ENCODE measurements around the gene GPATCH8. TPM values are rescaled to one million over a fixed set of nuclear protein-coding genes. Genes with fewer than 3 reads are reported as not detected.
A peak's percentile ranks its signal among the peaks of the same experiment; 100 is the strongest.

The GPATCH8 gene
- total RNA-seq, 2 donors from 2014 or later, result 25.7 to 33.9 TPM

GRCh38 chr17:44380767-44381166, 122.4 kb downstream of the GPATCH8 start:
- Histone ChIP-seq H3K4me1 (peaks cover 14% of the 10 kb centered on the region), H3K36me3 (replicated peaks in 1 of 2; ENCODE audit: insufficient read depth in 1 of 2, low read depth in 2 of 2) (no peaks in the 10 kb centered on the region), H3K4me3 (no peak overlapping the region), H3K27ac (no peak overlapping the region), H3K9me3 (no peaks in the 10 kb centered on the region), H3K27me3 (no peaks in the 10 kb centered on the region)
- ATAC-seq, result no peak
- 42 to 59% methylated on average over 5 to 9 of the region's 9 CpGs for WGBS, 2 donors
- no peak for DNase-seq
- intact Hi-C loops (cut with DNase I), result no loop called here
- TF ChIP-seq CTCF (IDR thresholded peaks at IDR 0.05) (no peak), POLR2A (IDR thresholded peaks at IDR 0.05) (no peak)

- Histone ChIP-seq H3K27ac (no peak overlapping the region), H3K4me3 (no peak overlapping the region), H3K27me3 (no peaks in the 10 kb centered on the region), H3K36me3 (replicated peaks in 1 of 2; ENCODE audit: insufficient read depth in 1 of 2, low read depth in 2 of 2) (no peaks in the 10 kb centered on the region), H3K4me1 (peaks cover 6% of the 10 kb centered on the region), H3K9me3 (no peaks in the 10 kb centered on the region)
- DNase-seq, result no peak
- ATAC-seq, result no peak
- 76% methylated on average over 10 of the region's 10 CpGs; no CpG with 5 or more reads in 1 of the 2 donors for WGBS, 2 donors
- intact Hi-C loops (cut with DNase I), result no loop called here
- TF ChIP-seq POLR2A (IDR thresholded peaks at IDR 0.05), result no peak
- TF ChIP-seq CTCF (IDR thresholded peaks at IDR 0.05), result no peak
Observed at GRCh38 chr17:44379887-44380286, 123.3 kb downstream of the GPATCH8 start.

- DNase-seq, result no peak
- H3K27ac ChIP-seq, result no peak overlapping the region
- H3K27me3 ChIP-seq, result no peaks in the 10 kb centered on the region
- no peaks in the 10 kb centered on the region for H3K36me3 ChIP-seq (replicated peaks in 1 of 2; ENCODE audit: insufficient read depth in 1 of 2, low read depth in 2 of 2)
- WGBS, 2 donors, result 82 to 84% methylated on average over 13 to 14 of the region's 14 CpGs
- TF ChIP-seq POLR2A (IDR thresholded peaks at IDR 0.05) (no peak), CTCF (IDR thresholded peaks at IDR 0.05) (no peak)
- no peak overlapping the region for H3K4me3 ChIP-seq
- H3K9me3 ChIP-seq, result no peaks in the 10 kb centered on the region
- H3K4me1 ChIP-seq, result no peaks in the 10 kb centered on the region
- ATAC-seq, result no peak
- intact Hi-C loops (cut with DNase I), result no loop called here
Observed at GRCh38 chr17:44378171-44378705, 125.0 kb downstream of the GPATCH8 start.

GRCh38 chr17:44376779-44377178, 126.4 kb downstream of the GPATCH8 start:
- intact Hi-C loops (cut with DNase I), result no loop called here
- H3K27me3 ChIP-seq, result no peaks in the 10 kb centered on the region
- TF ChIP-seq CTCF (IDR thresholded peaks at IDR 0.05) (no peak), POLR2A (IDR thresholded peaks at IDR 0.05) (no peak)
- no peak for ATAC-seq
- no peak for DNase-seq
- no peaks in the 10 kb centered on the region for H3K4me1 ChIP-seq
- WGBS, 2 donors, result 60 to 63% methylated on average over 7 to 12 of the region's 12 CpGs
- H3K4me3 ChIP-seq, result no peak overlapping the region
- H3K9me3 ChIP-seq, result no peaks in the 10 kb centered on the region
- H3K27ac ChIP-seq, result no peak overlapping the region
- no peaks in the 10 kb centered on the region for H3K36me3 ChIP-seq (replicated peaks in 1 of 2; ENCODE audit: insufficient read depth in 1 of 2, low read depth in 2 of 2)

GRCh38 chr17:44376124-44376523, 127.1 kb downstream of the GPATCH8 start:
- TF ChIP-seq POLR2A (IDR thresholded peaks at IDR 0.05) (no peak), CTCF (IDR thresholded peaks at IDR 0.05) (peak in 1 of 7 experiments; percentile 11)
- Histone ChIP-seq H3K27me3 (no peaks in the 10 kb centered on the region), H3K9me3 (no peaks in the 10 kb centered on the region), H3K36me3 (replicated peaks in 1 of 2; ENCODE audit: insufficient read depth in 1 of 2, low read depth in 2 of 2) (no peaks in the 10 kb centered on the region), H3K4me1 (no peaks in the 10 kb centered on the region), H3K27ac (no peak overlapping the region), H3K4me3 (no peak overlapping the region)
- no peak for DNase-seq
- no peak for ATAC-seq
- intact Hi-C loops (cut with DNase I), result no loop called here
- WGBS, 2 donors, result 8 to 11% methylated on average over 5 of the region's 5 CpGs

Data from body of pancreas (tissue), 4 donors.